Lung (tissue), 12 donors: Measurements from ENCODE around the gene DPY30. TPM values are rescaled to one million over a fixed set of nuclear protein-coding genes. Genes with fewer than 3 reads are reported as not detected.
"Not testable (repeated sequence)": the region's sequence is repeated elsewhere in the genome, so short reads cannot be mapped to it uniquely, and the experiment has no call there.

Experiments used
- ATAC-seq: fragments of 200-7000 bp; cut with Tn5 transposase; one replicate; pipeline ENCODE4 v1.9.1; 2020; ENCODE audit warnings: moderate number of reproducible peaks; ENCODE audit not compliant: insufficient read depth, low FRiP score
- DNase-seq, 3 donors: peaks; one replicate each; pipeline ENCODE4 v3.0.0-alpha.2; 2013 to 2017
- H3K27ac ChIP-seq, 2 donors: one replicate each; pipeline ENCODE4 v1.5.1; 2013; ENCODE audit warnings: mild to moderate bottlenecking in 2 of 2, moderate library complexity in 2 of 2, control low read depth in 1 of 2, inconsistent platforms in 1 of 2, low read depth in 1 of 2, low read length in 1 of 2
- H3K27me3 ChIP-seq, 3 donors: one replicate each; pipeline ENCODE4 v1.5.1; 2013; ENCODE audit warnings: low read length in 2 of 3; ENCODE audit not compliant: control insufficient read depth in 3 of 3, insufficient read depth in 3 of 3
- H3K36me3 ChIP-seq, 4 donors: one replicate each; pipeline ENCODE4 v1.5.1; 2013; ENCODE audit warnings: low read length in 4 of 4, mild to moderate bottlenecking in 1 of 4, moderate library complexity in 1 of 4; ENCODE audit not compliant: control insufficient read depth in 4 of 4, insufficient read depth in 4 of 4
- H3K4me1 ChIP-seq, 5 donors: one replicate each; pipeline ENCODE4 v1.5.1; 2013; ENCODE audit warnings: low read length in 5 of 5, mild to moderate bottlenecking in 2 of 5, moderate library complexity in 1 of 5; ENCODE audit not compliant: control insufficient read depth in 5 of 5, insufficient read depth in 5 of 5
- H3K4me3 ChIP-seq: one replicate; pipeline ENCODE4 v1.5.1; 2013; ENCODE audit warnings: mild to moderate bottlenecking, control low read depth, moderate library complexity
- H3K9ac ChIP-seq, 2 donors: one replicate each; pipeline ENCODE4 v1.5.1; 2013; ENCODE audit warnings: low read length in 2 of 2, control low read depth in 1 of 2; ENCODE audit not compliant: insufficient read depth in 1 of 2
- H3K9me3 ChIP-seq, 4 donors: one replicate each; pipeline ENCODE4 v1.5.1; 2013; ENCODE audit warnings: low read length in 3 of 4, mild to moderate bottlenecking in 1 of 4, moderate library complexity in 1 of 4; ENCODE audit not compliant: control insufficient read depth in 4 of 4, insufficient read depth in 3 of 4
- WGBS, 2 donors: extraction: QIAGEN DNeasy Blood & Tissue Kit; methylation state at CpG; one replicate each; pipeline ENCODE4 v1.1.7; 2013; 5-methylcytosine and 5-hydroxymethylcytosine counted together
- polyA plus RNA-seq, 2 donors: library from polyadenylated mRNA; stranded (reverse); fragments of 200-250 nt; gene quantifications; one replicate each; pipeline ENCODE4 v1.2.1, GENCODE V29; 2013
- total RNA-seq, 2 donors: library from RNA; depleted of rRNA in 1 of 2; stranded (reverse); fragments of >200 nt in 1 of 2; gene quantifications; one replicate each; pipeline ENCODE4 v1.2.1, GENCODE V29; 2014 to 2021
- TF ChIP-seq, protein P1 (sequence below): IDR thresholded peaks from 2 replicates; pipeline ENCODE4 v1.5.1; 2012; ENCODE audit warnings: mild to moderate bottlenecking; ENCODE audit errors: control extremely low read depth, extremely low read depth
- donor health status: control.
- donor health status: control.
- donor health status: Bipolar disorder and iron deficiency.
- donor health status: healthy.
- donor health status: DM: yes; HTN: yes; CAD: no.

Gene DPY30
- total and polyA plus RNA-seq, 4 donors, result 53.8 to 144 (median 69.1) TPM

DNA sequence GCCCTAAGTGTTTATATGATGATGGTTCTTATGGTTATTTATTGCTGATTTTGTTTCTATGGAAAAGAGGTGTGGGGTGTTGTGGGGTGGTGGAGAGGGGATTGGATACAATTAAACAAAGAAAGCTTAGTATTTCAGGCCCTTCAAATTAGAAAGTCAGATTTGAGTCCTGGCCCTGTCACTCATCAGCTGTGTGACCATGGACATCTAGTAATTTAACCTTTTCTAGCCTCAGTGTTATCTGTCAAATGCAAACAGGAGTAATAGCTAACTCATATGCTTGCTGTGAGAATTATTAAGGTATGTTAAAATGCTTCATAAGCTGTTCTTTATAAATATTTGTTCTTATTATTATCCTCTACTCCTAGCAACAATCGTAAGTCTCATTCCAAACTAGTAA lies 26.7 kb downstream of the DPY30 start:
- Histone ChIP-seq H3K9me3 (no peaks in the 10 kb centered on the region), H3K27me3 (no peaks in the 10 kb centered on the region), H3K4me1 (peaks cover 3 to 16% (median 5%) of the 10 kb centered on the region in 5 donors), H3K27ac (no peak overlapping the region), H3K4me3 (no peak overlapping the region), H3K36me3 (peaks cover 0 to 5% (median 1%) of the 10 kb centered on the region in 4 donors), H3K9ac (no peak overlapping the region)
- 90 to 92% methylated on average over 1 of the region's 1 CpG for WGBS, 2 donors
- DNase-seq, result no peak
- TF ChIP-seq, protein P1, sequence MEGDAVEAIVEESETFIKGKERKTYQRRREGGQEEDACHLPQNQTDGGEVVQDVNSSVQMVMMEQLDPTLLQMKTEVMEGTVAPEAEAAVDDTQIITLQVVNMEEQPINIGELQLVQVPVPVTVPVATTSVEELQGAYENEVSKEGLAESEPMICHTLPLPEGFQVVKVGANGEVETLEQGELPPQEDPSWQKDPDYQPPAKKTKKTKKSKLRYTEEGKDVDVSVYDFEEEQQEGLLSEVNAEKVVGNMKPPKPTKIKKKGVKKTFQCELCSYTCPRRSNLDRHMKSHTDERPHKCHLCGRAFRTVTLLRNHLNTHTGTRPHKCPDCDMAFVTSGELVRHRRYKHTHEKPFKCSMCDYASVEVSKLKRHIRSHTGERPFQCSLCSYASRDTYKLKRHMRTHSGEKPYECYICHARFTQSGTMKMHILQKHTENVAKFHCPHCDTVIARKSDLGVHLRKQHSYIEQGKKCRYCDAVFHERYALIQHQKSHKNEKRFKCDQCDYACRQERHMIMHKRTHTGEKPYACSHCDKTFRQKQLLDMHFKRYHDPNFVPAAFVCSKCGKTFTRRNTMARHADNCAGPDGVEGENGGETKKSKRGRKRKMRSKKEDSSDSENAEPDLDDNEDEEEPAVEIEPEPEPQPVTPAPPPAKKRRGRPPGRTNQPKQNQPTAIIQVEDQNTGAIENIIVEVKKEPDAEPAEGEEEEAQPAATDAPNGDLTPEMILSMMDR, result no peak
- ATAC-seq, result no peak

DNA sequence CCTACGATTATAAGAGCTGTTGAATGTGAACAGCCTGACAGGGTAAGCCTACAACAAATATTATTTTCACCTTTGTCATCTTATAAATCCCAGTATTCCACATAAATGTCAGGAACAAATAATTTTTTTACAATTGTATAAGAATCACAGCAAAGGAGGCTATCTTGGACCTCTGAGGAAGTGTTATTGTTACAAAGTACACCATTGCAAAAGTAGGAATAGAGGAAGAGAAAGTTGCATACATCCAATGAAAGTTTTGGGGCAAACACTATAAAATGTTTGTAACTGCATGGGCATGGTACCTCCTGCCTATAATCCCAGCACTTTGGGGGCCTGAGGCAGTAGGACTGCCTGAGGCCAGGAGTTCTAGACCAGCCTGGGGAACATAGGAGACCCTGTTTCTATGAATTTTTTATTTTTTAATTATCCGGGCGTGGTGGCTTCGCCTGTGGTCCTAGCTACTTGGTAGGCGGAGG lies 28.1 kb downstream of the DPY30 start:
- Histone ChIP-seq H3K9ac (peak overlapping the region in 1 of 2 donors; percentile 69), H3K4me3 (no peak overlapping the region), H3K4me1 (peaks cover 3 to 19% (median 8%) of the 10 kb centered on the region in 5 donors), H3K27ac (peak overlapping the region; percentile 9 to 96), H3K36me3 (no peaks in the 10 kb centered on the region), H3K27me3 (no peaks in the 10 kb centered on the region), H3K9me3 (no peaks in the 10 kb centered on the region)
- ATAC-seq, result no peak
- 71 to 73% methylated on average over 5 of the region's 5 CpGs for WGBS, 2 donors
- DNase-seq, result no peak
- TF ChIP-seq, protein P1, result no peak

DNA sequence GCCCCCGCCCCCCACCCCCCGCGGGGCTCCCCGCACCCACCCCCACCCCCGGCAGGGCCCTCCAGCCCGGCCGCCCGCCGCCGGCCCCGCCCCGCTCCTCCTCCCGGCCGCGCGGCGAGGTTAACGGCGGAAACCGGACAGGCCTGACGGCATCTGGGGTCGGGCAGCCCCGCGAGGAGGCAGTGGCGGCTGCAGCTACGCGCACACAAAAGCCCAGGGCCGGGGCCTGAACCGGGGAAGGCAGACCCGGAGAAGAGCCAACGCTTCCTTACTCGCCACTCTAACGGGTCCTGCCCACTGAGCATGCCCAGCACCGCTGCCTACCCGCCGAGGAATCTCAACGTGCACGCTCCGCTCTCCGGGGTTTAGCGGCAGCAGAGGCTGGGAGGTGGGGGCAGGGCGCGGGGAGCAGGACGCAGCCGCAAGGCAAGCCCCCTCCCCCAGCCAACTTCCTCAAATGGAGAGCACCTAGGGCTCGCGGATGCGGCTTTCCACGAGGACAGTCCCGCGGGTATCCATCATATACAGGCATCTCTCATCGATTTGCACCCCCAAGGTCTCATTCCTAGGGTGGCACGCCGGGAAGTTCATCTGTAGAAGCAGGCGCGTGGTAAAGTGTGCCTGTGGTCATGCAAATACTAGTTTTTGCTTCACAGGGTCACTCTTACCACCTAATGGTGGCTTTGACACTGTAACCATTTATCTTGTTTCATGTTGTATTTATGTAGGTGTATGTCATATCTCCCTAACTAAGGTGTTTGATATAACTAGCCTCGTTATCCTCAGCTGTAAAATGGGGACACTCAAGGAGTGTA lies 28.7 kb downstream of the DPY30 start, which contains the start of gene MEMO1:
Gene MEMO1 (minus strand): TSS at position 339 of the 815 bp plus-strand sequence. CDS start 761 bp downstream, outside the sequence.
- ATAC-seq, result peak; percentile 87
- TF ChIP-seq, protein P1, result no peak
- H3K9ac ChIP-seq, result peak within 1 kb of the TSS; percentile 37 to 69
- H3K36me3 ChIP-seq, result no peaks in the 10 kb centered on the region
- no peaks in the 10 kb centered on the region for H3K27me3 ChIP-seq
- WGBS, 2 donors, result 1% methylated on average over 25 to 57 of the region's 57 CpGs
- peaks cover 3 to 19% (median 12%) of the 10 kb centered on the region in 5 donors for H3K4me1 ChIP-seq
- H3K9me3 ChIP-seq, result no peaks in the 10 kb centered on the region
- DNase-seq, result peak; percentile 96 to 98 (median 97)
- H3K27ac ChIP-seq, result peak within 1 kb of the TSS; percentile 92 to 98
- H3K4me3 ChIP-seq, result peak within 1 kb of the TSS; percentile 75

DNA sequence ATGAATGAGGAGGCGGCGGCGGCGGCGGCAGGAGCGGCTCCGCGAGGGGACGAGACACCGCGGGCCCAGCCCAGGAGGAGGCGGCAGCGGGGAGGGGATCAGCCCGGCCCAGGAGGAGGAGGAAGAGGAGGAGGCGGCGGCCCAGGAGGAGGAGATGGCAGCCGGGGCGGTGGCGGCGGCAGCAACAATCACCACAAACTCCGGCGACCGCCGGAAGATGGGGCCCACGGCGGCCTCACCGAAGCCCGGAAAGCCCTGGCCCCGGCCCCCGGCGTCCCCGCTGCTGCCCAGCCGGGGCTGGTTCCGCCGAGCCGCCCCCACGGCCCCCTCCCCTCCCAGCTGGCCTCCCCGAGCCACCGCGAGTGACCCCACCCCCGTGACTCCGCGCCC lies 29.3 kb downstream of the DPY30 start:
- Histone ChIP-seq H3K4me3 (peak overlapping the region; percentile 35), H3K4me1 (peaks cover 3 to 19% (median 12%) of the 10 kb centered on the region in 5 donors), H3K27ac (peak overlapping the region; percentile 80 to 98)
- not testable (repeated sequence) for H3K9me3 ChIP-seq, H3K36me3 ChIP-seq, H3K27me3 ChIP-seq, H3K9ac ChIP-seq
- 0 to 3% methylated on average over 5 to 30 of the region's 43 CpGs for WGBS, 2 donors
- ATAC-seq (peak; percentile 86), DNase-seq (peak in 1 of 3 donors; percentile 70)
